ENCODE results near the gene LUC7L2.
"Not testable (repeated sequence)": the region's sequence is repeated elsewhere in the genome, so short reads cannot be mapped to it uniquely, and the experiment has no call there.

Gene LUC7L2, protein sequence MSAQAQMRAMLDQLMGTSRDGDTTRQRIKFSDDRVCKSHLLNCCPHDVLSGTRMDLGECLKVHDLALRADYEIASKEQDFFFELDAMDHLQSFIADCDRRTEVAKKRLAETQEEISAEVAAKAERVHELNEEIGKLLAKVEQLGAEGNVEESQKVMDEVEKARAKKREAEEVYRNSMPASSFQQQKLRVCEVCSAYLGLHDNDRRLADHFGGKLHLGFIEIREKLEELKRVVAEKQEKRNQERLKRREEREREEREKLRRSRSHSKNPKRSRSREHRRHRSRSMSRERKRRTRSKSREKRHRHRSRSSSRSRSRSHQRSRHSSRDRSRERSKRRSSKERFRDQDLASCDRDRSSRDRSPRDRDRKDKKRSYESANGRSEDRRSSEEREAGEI
- 44.7 to 55.0 (median 50.2) reads per million in 3 donors for total RNA-seq

DNA sequence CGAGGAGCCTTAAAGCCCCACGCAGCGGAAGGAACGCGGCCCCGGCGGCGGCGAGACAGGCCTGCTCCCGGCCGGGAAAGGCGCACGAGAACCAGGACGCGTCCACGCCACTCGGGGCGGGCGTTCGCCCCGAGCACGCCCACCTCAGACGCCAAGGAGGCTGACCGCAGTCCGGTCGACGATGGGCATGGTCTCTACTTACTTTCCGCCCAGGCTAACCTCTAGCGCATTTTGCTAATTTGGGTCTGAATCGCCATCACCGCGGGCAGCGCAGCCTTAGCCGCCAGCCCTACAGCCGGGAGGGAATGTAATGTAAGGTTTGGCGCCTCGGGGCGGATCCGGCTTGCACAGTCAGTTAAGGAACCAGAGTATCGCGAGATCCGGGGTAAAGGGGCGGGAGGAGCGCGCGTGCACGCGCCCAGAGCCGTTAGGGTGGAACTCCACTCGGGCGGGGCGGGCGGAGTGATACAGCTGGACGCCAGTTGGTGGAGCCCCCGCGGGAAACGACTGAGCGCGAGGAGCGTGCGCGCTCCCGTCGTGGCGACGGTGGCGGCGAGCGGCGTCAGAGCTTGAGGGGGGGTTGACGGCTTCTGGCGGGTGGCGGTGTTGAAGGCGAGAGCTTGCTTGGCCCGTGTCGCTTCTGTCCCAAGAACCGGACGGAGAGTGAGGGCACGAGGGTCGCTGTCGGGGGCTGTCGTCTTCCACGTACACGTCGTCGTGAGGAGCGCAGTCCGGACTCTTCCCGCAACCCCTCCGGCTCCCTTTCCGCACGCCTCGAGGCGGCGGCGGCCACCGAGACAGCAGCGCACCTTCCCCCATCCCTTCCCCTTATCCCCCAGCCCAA lies at the start of gene LUC7L2:
Gene LUC7L2, plus strand, starts transcription at position 529 of the 844 bp plus-strand sequence. CDS start 368 bp downstream, outside the sequence.
- Histone ChIP-seq H3K27ac (ENCODE audit: insufficient read depth, low read length, poor library complexity, severe bottlenecking) (peak within 1 kb of the TSS; percentile 97), H3K36me3 (ENCODE audit: control insufficient read depth, insufficient read depth, low read length) (peaks cover 5% of the 10 kb centered on the region), H3K4me1 (ENCODE audit: control insufficient read depth, insufficient read depth, low read length, poor library complexity, severe bottlenecking) (peaks cover 12% of the 10 kb centered on the region), H3K4me3 (ENCODE audit: insufficient read depth, low read depth, low read length, poor library complexity, severe bottlenecking) (peak within 1 kb of the TSS; percentile 99), H3K9me3 (ENCODE audit: control insufficient read depth, low read length) (no peaks in the 10 kb centered on the region), H3K27me3 (replicated peaks; ENCODE audit: control insufficient read depth, insufficient read depth, low read length, poor library complexity, severe bottlenecking) (no peaks in the 10 kb centered on the region)
- peak; percentile 98 to 100 (median 99) for DNase-seq

- no peaks in the 10 kb centered on the region for H3K27me3 ChIP-seq (replicated peaks; ENCODE audit: control insufficient read depth, insufficient read depth, low read length, poor library complexity, severe bottlenecking)
- H3K36me3 ChIP-seq (ENCODE audit: control insufficient read depth, insufficient read depth, low read length) = no peaks in the 10 kb centered on the region
- H3K27ac ChIP-seq (ENCODE audit: insufficient read depth, low read length, poor library complexity, severe bottlenecking) = no peak overlapping the region
- H3K4me1 ChIP-seq (ENCODE audit: control insufficient read depth, insufficient read depth, low read length, poor library complexity, severe bottlenecking) = no peaks in the 10 kb centered on the region
- no peaks in the 10 kb centered on the region for H3K9me3 ChIP-seq (ENCODE audit: control insufficient read depth, low read length)
- DNase-seq = no peak
- H3K4me3 ChIP-seq (ENCODE audit: insufficient read depth, low read depth, low read length, poor library complexity, severe bottlenecking) = no peak overlapping the region
Measured at GRCh38 chr7:139317939-139318505, 41.7 kb upstream of the LUC7L2 start.

DNA sequence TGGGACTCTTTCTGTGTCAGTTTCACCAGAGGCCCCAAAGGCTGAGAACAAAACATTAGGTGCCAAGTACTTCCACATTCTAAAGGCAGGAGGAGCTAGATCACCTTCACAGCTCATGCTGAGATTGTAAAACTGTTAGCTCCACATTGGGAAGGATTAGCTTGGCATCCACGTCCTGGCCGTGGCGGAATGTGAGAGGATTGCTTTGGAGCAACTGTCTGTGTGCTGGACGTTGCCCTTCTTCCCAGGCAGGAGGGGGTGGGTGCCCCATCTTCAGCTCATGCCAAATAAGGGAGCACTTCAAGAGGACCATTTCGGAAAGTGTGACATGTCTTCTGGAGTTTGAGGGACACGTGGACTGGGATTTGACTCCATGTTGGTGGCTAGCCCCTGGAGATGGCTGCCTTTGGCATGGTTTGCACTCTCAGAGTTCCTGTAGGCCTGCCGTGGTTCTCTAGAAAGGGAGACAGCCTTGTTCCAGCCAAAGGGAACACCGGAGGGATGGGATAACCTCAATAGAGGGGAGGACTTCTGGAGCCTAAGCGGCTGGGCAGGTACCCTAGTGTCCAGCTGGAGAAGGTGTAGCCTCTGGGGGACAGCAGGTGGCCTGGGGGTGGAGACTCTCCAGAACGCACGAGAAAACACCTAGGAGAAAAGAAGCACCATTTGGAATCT lies 38.5 kb upstream of the LUC7L2 start:
- Histone ChIP-seq H3K9me3 (ENCODE audit: control insufficient read depth, low read length) (no peaks in the 10 kb centered on the region), H3K27ac (ENCODE audit: insufficient read depth, low read length, poor library complexity, severe bottlenecking) (no peak overlapping the region), H3K27me3 (replicated peaks; ENCODE audit: control insufficient read depth, insufficient read depth, low read length, poor library complexity, severe bottlenecking) (no peaks in the 10 kb centered on the region), H3K4me1 (ENCODE audit: control insufficient read depth, insufficient read depth, low read length, poor library complexity, severe bottlenecking) (no peaks in the 10 kb centered on the region), H3K4me3 (ENCODE audit: insufficient read depth, low read depth, low read length, poor library complexity, severe bottlenecking) (no peak overlapping the region), H3K36me3 (ENCODE audit: control insufficient read depth, insufficient read depth, low read length) (no peaks in the 10 kb centered on the region)
- no peak for DNase-seq

- H3K4me3 ChIP-seq (ENCODE audit: insufficient read depth, low read depth, low read length, poor library complexity, severe bottlenecking); H3K36me3 ChIP-seq (ENCODE audit: control insufficient read depth, insufficient read depth, low read length); H3K27ac ChIP-seq (ENCODE audit: insufficient read depth, low read length, poor library complexity, severe bottlenecking); H3K27me3 ChIP-seq (replicated peaks; ENCODE audit: control insufficient read depth, insufficient read depth, low read length, poor library complexity, severe bottlenecking); H3K4me1 ChIP-seq (ENCODE audit: control insufficient read depth, insufficient read depth, low read length, poor library complexity, severe bottlenecking); H3K9me3 ChIP-seq (ENCODE audit: control insufficient read depth, low read length); DNase-seq: not testable (repeated sequence)
Measured at GRCh38 chr7:139324709-139325108, 35.0 kb upstream of the LUC7L2 start.

- no peak for DNase-seq
- Histone ChIP-seq H3K27ac (ENCODE audit: insufficient read depth, low read length, poor library complexity, severe bottlenecking) (no peak overlapping the region), H3K4me3 (ENCODE audit: insufficient read depth, low read depth, low read length, poor library complexity, severe bottlenecking) (no peak overlapping the region), H3K27me3 (replicated peaks; ENCODE audit: control insufficient read depth, insufficient read depth, low read length, poor library complexity, severe bottlenecking) (no peaks in the 10 kb centered on the region), H3K4me1 (ENCODE audit: control insufficient read depth, insufficient read depth, low read length, poor library complexity, severe bottlenecking) (no peaks in the 10 kb centered on the region), H3K9me3 (ENCODE audit: control insufficient read depth, low read length) (no peaks in the 10 kb centered on the region), H3K36me3 (ENCODE audit: control insufficient read depth, insufficient read depth, low read length) (no peaks in the 10 kb centered on the region)
Measured at GRCh38 chr7:139328375-139328774, 31.3 kb upstream of the LUC7L2 start.

GRCh38 chr7:139329119-139329518 lies 30.6 kb upstream of the LUC7L2 start:
- no peaks in the 10 kb centered on the region for H3K9me3 ChIP-seq (ENCODE audit: control insufficient read depth, low read length)
- no peak overlapping the region for H3K4me3 ChIP-seq (ENCODE audit: insufficient read depth, low read depth, low read length, poor library complexity, severe bottlenecking)
- no peaks in the 10 kb centered on the region for H3K4me1 ChIP-seq (ENCODE audit: control insufficient read depth, insufficient read depth, low read length, poor library complexity, severe bottlenecking)
- H3K36me3 ChIP-seq (ENCODE audit: control insufficient read depth, insufficient read depth, low read length) = no peaks in the 10 kb centered on the region
- DNase-seq = no peak
- H3K27me3 ChIP-seq (replicated peaks; ENCODE audit: control insufficient read depth, insufficient read depth, low read length, poor library complexity, severe bottlenecking) = no peaks in the 10 kb centered on the region
- no peak overlapping the region for H3K27ac ChIP-seq (ENCODE audit: insufficient read depth, low read length, poor library complexity, severe bottlenecking)

GRCh38 chr7:139330333-139331030 lies 29.2 kb upstream of the LUC7L2 start:
- DNase-seq = no peak

DNA sequence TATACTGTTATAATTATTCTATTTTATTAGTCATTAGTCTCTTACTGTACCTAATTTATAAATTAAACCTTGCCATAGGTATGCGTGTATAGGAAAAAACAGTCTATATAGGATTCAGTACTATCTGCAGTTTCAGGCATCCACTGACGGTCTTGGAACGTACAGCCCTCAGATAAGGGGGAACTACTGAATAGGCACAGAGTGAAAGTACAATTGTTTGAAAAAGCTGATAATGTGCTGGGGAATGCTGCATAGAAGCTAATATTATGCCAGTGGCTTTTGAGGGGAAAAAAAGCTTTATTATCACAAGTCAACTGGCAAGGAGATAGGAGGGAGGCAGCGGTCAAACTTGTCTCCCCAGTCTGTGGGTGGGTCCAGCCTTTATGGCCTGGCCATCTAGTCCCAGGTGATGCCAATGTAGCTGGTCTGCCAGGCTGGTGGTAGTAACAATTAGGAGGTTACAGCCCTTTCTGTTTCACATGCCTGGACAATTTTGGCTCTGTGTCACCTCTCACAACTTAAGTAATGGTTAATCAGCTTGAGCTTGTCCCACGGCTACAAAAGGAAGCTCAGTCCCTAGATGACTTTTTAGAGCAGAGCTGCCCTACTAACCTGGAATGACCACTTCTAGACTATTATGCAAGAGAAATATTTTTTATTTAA lies 26.9 kb upstream of the LUC7L2 start:
- H3K9me3 ChIP-seq (ENCODE audit: control insufficient read depth, low read length) = no peaks in the 10 kb centered on the region
- DNase-seq = no peak

More at GRCh38 chr7:139330333-139331030, 29.2 kb upstream of the LUC7L2 start:
- Histone ChIP-seq H3K4me3 (ENCODE audit: insufficient read depth, low read depth, low read length, poor library complexity, severe bottlenecking) (no peak overlapping the region), H3K36me3 (ENCODE audit: control insufficient read depth, insufficient read depth, low read length) (no peaks in the 10 kb centered on the region), H3K27me3 (replicated peaks; ENCODE audit: control insufficient read depth, insufficient read depth, low read length, poor library complexity, severe bottlenecking) (no peaks in the 10 kb centered on the region), H3K4me1 (ENCODE audit: control insufficient read depth, insufficient read depth, low read length, poor library complexity, severe bottlenecking) (no peaks in the 10 kb centered on the region), H3K9me3 (ENCODE audit: control insufficient read depth, low read length) (no peaks in the 10 kb centered on the region), H3K27ac (ENCODE audit: insufficient read depth, low read length, poor library complexity, severe bottlenecking) (no peak overlapping the region)

DNA sequence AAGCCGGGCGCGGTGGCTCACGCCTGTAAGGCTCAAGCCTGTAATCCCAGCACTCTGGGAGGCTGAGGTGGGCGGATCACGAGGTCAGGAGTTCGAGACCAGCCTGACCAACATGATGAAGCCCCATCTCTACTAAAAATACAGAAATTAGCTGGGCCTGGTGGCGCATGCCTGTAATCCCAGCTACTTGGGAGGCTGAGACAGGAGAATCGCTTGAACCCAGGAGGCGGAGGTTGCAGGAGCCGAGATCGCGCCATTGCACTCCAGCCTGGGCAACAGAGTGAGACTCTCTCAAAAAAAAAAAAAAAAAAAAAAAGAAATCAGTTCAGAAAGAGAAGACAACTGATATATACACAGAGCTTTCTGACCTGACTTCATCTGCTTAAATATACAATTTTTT lies 26.3 kb upstream of the LUC7L2 start:
- not testable (repeated sequence) for H3K36me3 ChIP-seq (ENCODE audit: control insufficient read depth, insufficient read depth, low read length); H3K27me3 ChIP-seq (replicated peaks; ENCODE audit: control insufficient read depth, insufficient read depth, low read length, poor library complexity, severe bottlenecking); DNase-seq; H3K4me3 ChIP-seq (ENCODE audit: insufficient read depth, low read depth, low read length, poor library complexity, severe bottlenecking); H3K27ac ChIP-seq (ENCODE audit: insufficient read depth, low read length, poor library complexity, severe bottlenecking); H3K4me1 ChIP-seq (ENCODE audit: control insufficient read depth, insufficient read depth, low read length, poor library complexity, severe bottlenecking); H3K9me3 ChIP-seq (ENCODE audit: control insufficient read depth, low read length)

More for the DNA sequence above, 26.9 kb upstream of the LUC7L2 start:
- Histone ChIP-seq H3K4me1 (ENCODE audit: control insufficient read depth, insufficient read depth, low read length, poor library complexity, severe bottlenecking) (no peaks in the 10 kb centered on the region), H3K27ac (ENCODE audit: insufficient read depth, low read length, poor library complexity, severe bottlenecking) (no peak overlapping the region), H3K4me3 (ENCODE audit: insufficient read depth, low read depth, low read length, poor library complexity, severe bottlenecking) (no peak overlapping the region), H3K36me3 (ENCODE audit: control insufficient read depth, insufficient read depth, low read length) (no peaks in the 10 kb centered on the region), H3K27me3 (replicated peaks; ENCODE audit: control insufficient read depth, insufficient read depth, low read length, poor library complexity, severe bottlenecking) (no peaks in the 10 kb centered on the region)
